ENCODE results near the gene PLEKHA4. TPM values are rescaled to one million over a fixed set of nuclear protein-coding genes. Genes with fewer than 3 reads are reported as not detected.

The PLEKHA4 gene
- total and polyA plus RNA-seq, 2 of the 13 experiments (the other 11 are each of a cell fraction or from before 2014, with no cell fraction given): 4.8 to 6.0 TPM

- peak; percentile 38 for TF ChIP-seq PHF8 (CRISPR knock-in tag; IDR thresholded peaks at IDR 0.05)
- no peak for TF ChIP-seq ZFP62 (CRISPR knock-in tag; IDR thresholded peaks at IDR 0.05)
- TF ChIP-seq POLR2G (IDR thresholded peaks at IDR 0.05; ENCODE audit: low read depth, low read length): 0 out of 2 replicates have a peak, but pooled peaks have one; percentile 31
- no peak for TF ChIP-seq ZSCAN31 (CRISPR knock-in tag; IDR thresholded peaks at IDR 0.05; ENCODE audit: low read depth)
- no peak for TF ChIP-seq ZNF138 (CRISPR knock-in tag; IDR thresholded peaks at IDR 0.05; ENCODE audit: low read depth)
- TF ChIP-seq REL (CRISPR knock-in tag; conservative IDR thresholded peaks at IDR 0.05): no peak
- TF ChIP-seq SP5 (CRISPR knock-in tag; IDR thresholded peaks at IDR 0.05; ENCODE audit: borderline replicate concordance, low read depth): peak; percentile 75
- TF ChIP-seq BCLAF1 (IDR thresholded peaks at IDR 0.05): no peak
- no peak for TF ChIP-seq FOXK2 (IDR thresholded peaks at IDR 0.05)
- no peak for TF ChIP-seq NR3C1 (CRISPR knock-in tag; IDR thresholded peaks at IDR 0.05)
- TF ChIP-seq ZSCAN29 (CRISPR knock-in tag; conservative IDR thresholded peaks at IDR 0.05): 0 out of 2 replicates have a peak, but pooled peaks have one; percentile 14
- TF ChIP-seq FOXA1 (IDR thresholded peaks at IDR 0.05): no peak
- no peak for TF ChIP-seq FOXA1 (CRISPR knock-in tag; IDR thresholded peaks at IDR 0.05)
- no peak for TF ChIP-seq SRF (IDR thresholded peaks at IDR 0.05; ENCODE audit: low read depth, low read length)
- peak; percentile 88 for TF ChIP-seq ATF2 (CRISPR knock-in tag; IDR thresholded peaks at IDR 0.05)
- TF ChIP-seq TRAFD1 (CRISPR knock-in tag; IDR thresholded peaks at IDR 0.05; ENCODE audit: borderline replicate concordance): peak; percentile 28; the same call in 1 of the 2 replicates
- no peak for TF ChIP-seq RAD51 (IDR thresholded peaks at IDR 0.05; ENCODE audit: borderline replicate concordance)
- TF ChIP-seq ZNF124 (CRISPR knock-in tag; IDR thresholded peaks at IDR 0.05): 0 out of 2 replicates have a peak, but pooled peaks have one; percentile 67
- 0 out of 2 replicates have a peak, but pooled peaks have one; percentile 40 for TF ChIP-seq ZBTB42 (CRISPR knock-in tag; IDR thresholded peaks at IDR 0.05)
- TF ChIP-seq KDM2A (CRISPR knock-in tag; IDR thresholded peaks at IDR 0.05; ENCODE audit: borderline replicate concordance, low read depth): peak; percentile 42; the same call in 1 of the 2 replicates
- 0 out of 2 replicates have a peak, but pooled peaks have one; percentile 24 for TF ChIP-seq ZBTB38 (CRISPR knock-in tag; IDR thresholded peaks at IDR 0.05)
- TF ChIP-seq MEIS2 (CRISPR knock-in tag; IDR thresholded peaks at IDR 0.05): peak; percentile 41; the same call in 1 of the 2 replicates
- no peak for TF ChIP-seq ZBTB14 (CRISPR knock-in tag; IDR thresholded peaks at IDR 0.05)
- TF ChIP-seq ZC3H13 (CRISPR knock-in tag; IDR thresholded peaks at IDR 0.05): no peak
- TF ChIP-seq RCOR2 (CRISPR knock-in tag; IDR thresholded peaks at IDR 0.05): peak; percentile 54
These were observed 39.3 kb upstream of the PLEKHA4 start (continued) for GRCh38 chr19:48907671-48908070.
